Kidney epithelial cell (primary cell): ENCODE measurements around the gene PTHLH. TPM values are rescaled to one million over a fixed set of nuclear protein-coding genes. Genes with fewer than 3 reads are reported as not detected.

Experiments used
- DNase-seq: peaks from one replicate; pipeline ENCODE4 v3.0.0-alpha.2; 2010; ENCODE audit warnings: low read depth
- H3K27me3 ChIP-seq: 2 replicates; pipeline ENCODE4 v1.6.0; 2011; ENCODE audit warnings: low read length; ENCODE audit not compliant: control insufficient read depth, insufficient read depth
- H3K36me3 ChIP-seq: 2 replicates; pipeline ENCODE4 v1.5.1; 2011; ENCODE audit warnings: low read length; ENCODE audit not compliant: control insufficient read depth, insufficient read depth
- H3K4me3 ChIP-seq: 2 replicates; pipeline ENCODE4 v1.5.1; 2011; ENCODE audit warnings: low read depth, mild to moderate bottlenecking, control low read depth, low read length
- CTCF ChIP-seq: IDR thresholded peaks from 2 replicates; pipeline ENCODE4 v1.5.1; 2011; ENCODE audit warnings: mild to moderate bottlenecking, moderate library complexity, low read length, control low read depth, inconsistent platforms; ENCODE audit not compliant: insufficient read depth, poor library complexity, severe bottlenecking
- total RNA-seq: library from RNA; depleted of rRNA; stranded (reverse); fragments of >200 nt; gene quantifications from 2 replicates; pipeline ENCODE4 v1.2.3, GENCODE V29; 2015

Gene PTHLH
- total RNA-seq, 1 donor from 2014 or later, result 2.7 TPM

GRCh38 chr12:27936196-27936595 is 36.3 kb downstream of the PTHLH start:
- no peak overlapping the region for H3K4me3 ChIP-seq
- no peaks in the 10 kb centered on the region for H3K27me3 ChIP-seq
- DNase-seq, result no peak
- no peaks in the 10 kb centered on the region for H3K36me3 ChIP-seq
- no peak for TF ChIP-seq CTCF

GRCh38 chr12:27934276-27934675 is 38.3 kb downstream of the PTHLH start:
- H3K4me3 ChIP-seq, result no peak overlapping the region
- TF ChIP-seq CTCF, result no peak
- H3K36me3 ChIP-seq, result no peaks in the 10 kb centered on the region
- no peaks in the 10 kb centered on the region for H3K27me3 ChIP-seq
- DNase-seq, result no peak

GRCh38 chr12:27931390-27931789 is 41.1 kb downstream of the PTHLH start:
- DNase-seq, result no peak
- Histone ChIP-seq H3K36me3 (no peaks in the 10 kb centered on the region), H3K27me3 (no peaks in the 10 kb centered on the region), H3K4me3 (no peak overlapping the region)
- TF ChIP-seq CTCF, result no peak

- H3K36me3 ChIP-seq, result no peaks in the 10 kb centered on the region
- H3K4me3 ChIP-seq, result no peak overlapping the region
- no peak for TF ChIP-seq CTCF
- no peaks in the 10 kb centered on the region for H3K27me3 ChIP-seq
- no peak for DNase-seq
Observed at GRCh38 chr12:27927347-27927746, 45.2 kb downstream of the PTHLH start.

- Histone ChIP-seq H3K36me3 (no peaks in the 10 kb centered on the region), H3K4me3 (no peak overlapping the region), H3K27me3 (no peaks in the 10 kb centered on the region)
- TF ChIP-seq CTCF, result no peak
- no peak for DNase-seq
Observed at GRCh38 chr12:27924350-27925135, 48.0 kb downstream of the PTHLH start.

- H3K36me3 ChIP-seq, result no peaks in the 10 kb centered on the region
- TF ChIP-seq CTCF, result no peak
- no peak for DNase-seq
- no peak overlapping the region for H3K4me3 ChIP-seq
- no peaks in the 10 kb centered on the region for H3K27me3 ChIP-seq
Observed at GRCh38 chr12:27922531-27923139, 49.9 kb downstream of the PTHLH start.
